A375 (cell line): ENCODE measurements around the gene GATA5. TPM values are rescaled to one million over a fixed set of nuclear protein-coding genes. Genes with fewer than 3 reads are reported as not detected.

ENCODE experiments used
- total RNA-seq: library from RNA; depleted of rRNA; stranded (reverse); fragments of >200 nt; shearing (Covaris generic); gene quantifications from 2 replicates; pipeline ENCODE4 v1.2.3, GENCODE V29; 2014; rRNA removed

Gene GATA5
- not detected in 2 replicates for total RNA-seq

DNA sequence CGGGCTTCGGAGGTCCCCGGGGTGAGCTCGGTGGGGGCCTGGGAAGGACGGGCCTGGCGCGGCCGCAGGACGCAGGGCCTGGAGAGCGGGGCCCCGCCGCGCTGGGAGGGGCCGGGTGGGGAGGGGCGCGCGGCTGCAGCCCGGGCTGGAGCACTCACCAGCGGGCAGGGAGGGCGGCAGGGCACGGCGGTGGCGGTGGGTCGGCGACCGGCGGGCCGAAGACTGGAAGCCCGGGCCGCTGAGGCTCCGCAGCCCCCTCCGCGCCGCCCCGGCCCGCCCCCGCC, at the start of gene GATA5:
GATA5 (minus strand) TSS at position 224 of the 284 bp plus-strand sequence. CDS start 474 bp downstream, outside the sequence.

DNA sequence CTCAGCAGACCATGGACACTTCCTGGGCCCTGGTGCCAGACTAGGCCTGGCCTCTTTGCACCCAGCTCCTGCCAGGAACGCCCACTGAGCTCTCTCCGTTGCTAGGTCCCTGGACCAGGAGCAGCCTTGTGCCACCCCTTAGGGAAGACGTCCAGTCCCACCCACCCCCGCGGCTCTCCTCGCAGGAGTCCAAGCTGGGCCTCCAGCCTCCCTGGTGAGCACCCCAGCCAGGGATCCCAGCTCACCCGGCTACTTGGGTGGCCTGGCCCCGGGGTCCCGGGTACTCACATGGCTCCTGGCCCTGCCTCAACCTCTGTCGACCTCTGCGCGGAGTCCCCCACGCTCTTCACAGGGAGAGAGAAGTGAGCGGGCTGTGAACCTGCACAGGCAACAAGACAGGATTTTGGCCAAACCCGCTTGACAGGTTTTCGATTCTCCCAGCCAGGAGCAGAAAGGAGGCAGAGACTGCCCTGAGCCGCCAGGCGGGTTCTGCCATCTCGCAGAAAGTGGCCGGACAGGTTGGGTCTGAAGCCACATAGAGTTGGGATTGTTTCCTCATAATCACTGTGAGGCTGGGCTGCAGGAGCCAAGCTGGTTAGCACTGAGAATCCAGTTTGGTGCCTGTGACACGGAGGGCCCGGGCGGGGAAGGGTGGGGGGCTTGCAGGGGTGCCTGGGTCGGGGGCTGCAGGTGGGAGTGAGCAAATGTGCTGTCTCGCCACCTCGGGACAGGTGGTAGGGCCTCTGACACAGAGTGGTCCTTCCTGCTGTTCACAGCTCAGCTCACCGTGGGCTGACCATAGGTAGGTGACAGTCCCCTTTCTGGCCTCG, 48.4 kb downstream of the GATA5 start, which contains the start of gene RBBP8NL:
RBBP8NL (minus strand) TSS at position 368 of the 830 bp plus-strand sequence. CDS start 7,892 bp downstream, outside the sequence.

Other genes starting within 250 kb of the GATA5 start
- gene OSBPL2, start 237.5 kb downstream of the GATA5 start, total RNA-seq: 15.9 and 18.7 TPM in 2 replicates
- gene ADRM1, start 173.0 kb downstream of the GATA5 start, total RNA-seq: 276 and 286 TPM in 2 replicates
- gene LAMA5, start 108.7 kb downstream of the GATA5 start, total RNA-seq: 43.2 and 54.2 TPM in 2 replicates
- gene RPS21, start 88.9 kb downstream of the GATA5 start, total RNA-seq: 2,047 and 2,469 TPM in 2 replicates
- 2.2 and 4.0 TPM in 2 replicates for gene CABLES2, start 68.7 kb downstream of the GATA5 start, total RNA-seq
- 0.03 TPM in 1 of 2 replicates, not detected in the other for gene RBBP8NL, start 48.5 kb downstream of the GATA5 start, total RNA-seq
- gene SLCO4A1, start 166.5 kb upstream of the GATA5 start, total RNA-seq: 130 and 131 TPM in 2 replicates
- 3.6 and 4.1 TPM in 2 replicates for gene NTSR1, start 232.8 kb upstream of the GATA5 start, total RNA-seq